Measurements from ENCODE around the gene POLH. TPM values are rescaled to one million over a fixed set of nuclear protein-coding genes. Genes with fewer than 3 reads are reported as not detected.

POLH gene
- total and polyA plus RNA-seq, 9 of the 15 experiments (the other 6 are each of a cell fraction or from before 2014, with no cell fraction given): 5.8 to 31.6 (median 20.6) TPM

DNA sequence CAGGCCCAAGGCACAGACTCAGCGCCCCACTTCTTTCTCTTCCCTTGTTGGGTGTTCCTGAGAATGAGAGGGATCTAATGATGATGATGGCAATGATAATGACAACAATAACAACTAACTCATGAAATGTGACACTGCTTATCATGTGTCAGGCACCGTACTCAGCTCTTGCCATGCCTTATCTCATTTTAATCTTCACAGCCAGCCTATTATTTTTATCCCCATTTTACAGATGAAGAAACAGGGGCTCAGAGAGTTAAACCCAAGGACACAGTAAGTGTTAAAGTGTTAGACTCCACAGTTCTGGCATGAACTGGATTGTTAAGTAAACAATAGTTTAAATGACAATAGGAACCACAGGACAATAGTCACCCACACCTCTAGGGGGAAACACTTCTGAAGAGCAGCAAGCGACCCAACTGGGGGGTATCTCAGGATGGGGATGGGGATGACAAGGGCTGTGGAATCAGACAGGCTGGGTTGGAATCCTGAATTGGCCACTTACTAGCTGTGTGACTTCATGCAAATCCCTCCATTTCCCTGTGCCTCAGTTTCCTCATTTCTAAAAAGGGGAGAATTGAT, 81.3 kb downstream of the POLH start (continued):
- TF ChIP-seq, protein P1, sequence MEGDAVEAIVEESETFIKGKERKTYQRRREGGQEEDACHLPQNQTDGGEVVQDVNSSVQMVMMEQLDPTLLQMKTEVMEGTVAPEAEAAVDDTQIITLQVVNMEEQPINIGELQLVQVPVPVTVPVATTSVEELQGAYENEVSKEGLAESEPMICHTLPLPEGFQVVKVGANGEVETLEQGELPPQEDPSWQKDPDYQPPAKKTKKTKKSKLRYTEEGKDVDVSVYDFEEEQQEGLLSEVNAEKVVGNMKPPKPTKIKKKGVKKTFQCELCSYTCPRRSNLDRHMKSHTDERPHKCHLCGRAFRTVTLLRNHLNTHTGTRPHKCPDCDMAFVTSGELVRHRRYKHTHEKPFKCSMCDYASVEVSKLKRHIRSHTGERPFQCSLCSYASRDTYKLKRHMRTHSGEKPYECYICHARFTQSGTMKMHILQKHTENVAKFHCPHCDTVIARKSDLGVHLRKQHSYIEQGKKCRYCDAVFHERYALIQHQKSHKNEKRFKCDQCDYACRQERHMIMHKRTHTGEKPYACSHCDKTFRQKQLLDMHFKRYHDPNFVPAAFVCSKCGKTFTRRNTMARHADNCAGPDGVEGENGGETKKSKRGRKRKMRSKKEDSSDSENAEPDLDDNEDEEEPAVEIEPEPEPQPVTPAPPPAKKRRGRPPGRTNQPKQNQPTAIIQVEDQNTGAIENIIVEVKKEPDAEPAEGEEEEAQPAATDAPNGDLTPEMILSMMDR (IDR thresholded peaks at IDR 0.05 in 2 of 3, conservative IDR thresholded peaks at IDR 0.05 in 1 of 3; ENCODE audit: insufficient read depth in 2 of 3, low read depth in 1 of 3, low read length in 3 of 3): peak in 1 of 3 experiments; percentile 13; a peak in 1 of 6 replicates
- TF ChIP-seq ADNP (tag; IDR thresholded peaks at IDR 0.05): peak; percentile 72
- TF ChIP-seq KDM1A (IDR thresholded peaks at IDR 0.05): peak; percentile 34 to 57; a peak in 2 of 4 replicates
- peak; percentile 55 for TF ChIP-seq CHD4 (IDR thresholded peaks at IDR 0.05; ENCODE audit: insufficient read depth, insufficient replicate concordance, low read depth, low read length, poor library complexity, severe bottlenecking)
- TF ChIP-seq FOXA3 (CRISPR knock-in tag; conservative IDR thresholded peaks at IDR 0.05 in 1 of 2, IDR thresholded peaks at IDR 0.05 in 1 of 2): 0 out of 4 replicates have a peak, but pooled peaks of 1 of the 2 experiments have one; percentile 17
- peak; percentile 88 for TF ChIP-seq BCOR (IDR thresholded peaks at IDR 0.05)
- TF ChIP-seq RBM25 (IDR thresholded peaks at IDR 0.05; ENCODE audit: low read depth, low read length, severe bottlenecking): peak; percentile 86
- TF ChIP-seq SOX6 (IDR thresholded peaks at IDR 0.05): 0 out of 2 replicates have a peak, but pooled peaks have one; percentile 37
- TF ChIP-seq, protein P2, sequence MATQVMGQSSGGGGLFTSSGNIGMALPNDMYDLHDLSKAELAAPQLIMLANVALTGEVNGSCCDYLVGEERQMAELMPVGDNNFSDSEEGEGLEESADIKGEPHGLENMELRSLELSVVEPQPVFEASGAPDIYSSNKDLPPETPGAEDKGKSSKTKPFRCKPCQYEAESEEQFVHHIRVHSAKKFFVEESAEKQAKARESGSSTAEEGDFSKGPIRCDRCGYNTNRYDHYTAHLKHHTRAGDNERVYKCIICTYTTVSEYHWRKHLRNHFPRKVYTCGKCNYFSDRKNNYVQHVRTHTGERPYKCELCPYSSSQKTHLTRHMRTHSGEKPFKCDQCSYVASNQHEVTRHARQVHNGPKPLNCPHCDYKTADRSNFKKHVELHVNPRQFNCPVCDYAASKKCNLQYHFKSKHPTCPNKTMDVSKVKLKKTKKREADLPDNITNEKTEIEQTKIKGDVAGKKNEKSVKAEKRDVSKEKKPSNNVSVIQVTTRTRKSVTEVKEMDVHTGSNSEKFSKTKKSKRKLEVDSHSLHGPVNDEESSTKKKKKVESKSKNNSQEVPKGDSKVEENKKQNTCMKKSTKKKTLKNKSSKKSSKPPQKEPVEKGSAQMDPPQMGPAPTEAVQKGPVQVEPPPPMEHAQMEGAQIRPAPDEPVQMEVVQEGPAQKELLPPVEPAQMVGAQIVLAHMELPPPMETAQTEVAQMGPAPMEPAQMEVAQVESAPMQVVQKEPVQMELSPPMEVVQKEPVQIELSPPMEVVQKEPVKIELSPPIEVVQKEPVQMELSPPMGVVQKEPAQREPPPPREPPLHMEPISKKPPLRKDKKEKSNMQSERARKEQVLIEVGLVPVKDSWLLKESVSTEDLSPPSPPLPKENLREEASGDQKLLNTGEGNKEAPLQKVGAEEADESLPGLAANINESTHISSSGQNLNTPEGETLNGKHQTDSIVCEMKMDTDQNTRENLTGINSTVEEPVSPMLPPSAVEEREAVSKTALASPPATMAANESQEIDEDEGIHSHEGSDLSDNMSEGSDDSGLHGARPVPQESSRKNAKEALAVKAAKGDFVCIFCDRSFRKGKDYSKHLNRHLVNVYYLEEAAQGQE (IDR thresholded peaks at IDR 0.05; ENCODE audit: borderline replicate concordance): 0 out of 2 replicates have a peak, but pooled peaks have one; percentile 38
- TF ChIP-seq, protein P2 (CRISPR knock-in tag; IDR thresholded peaks at IDR 0.05; ENCODE audit: low read depth): no peak
